B cell (primary cell): ENCODE results near the gene APOD.

ENCODE experiments used
- CTCF ChIP-seq: fragments of 200-600 bp; IDR thresholded peaks from one replicate; pipeline ENCODE4 v1.8.0; 2022; ENCODE audit warnings: antibody characterized with exemption, mild to moderate bottlenecking
- EZH2 ChIP-seq: IDR thresholded peaks from 2 replicates; pipeline ENCODE4 v1.6.1; 2012; ENCODE audit warnings: borderline replicate concordance, low read depth, mild to moderate bottlenecking, moderate library complexity, low read length; ENCODE audit not compliant: insufficient read depth, poor library complexity, severe bottlenecking

GRCh38 chr3:195558602-195559001, 25.1 kb downstream of the APOD start:
- peak; percentile 33 for TF ChIP-seq CTCF
- TF ChIP-seq EZH2, result no peak
